GM21528 (cell line): ENCODE results near the gene MICALL1.
"Not testable (repeated sequence)": the region's sequence is repeated elsewhere in the genome, so short reads cannot be mapped to it uniquely, and the experiment has no call there.

ENCODE experiments used
- ATAC-seq: cut with Tn5 transposase; IDR thresholded peaks from one replicate; pipeline ENCODE4 v1.9.1; 2021; ENCODE audit warnings: mild to moderate bottlenecking, moderate library complexity; ENCODE audit not compliant: unreplicated experiment, low FRiP score

MICALL1 gene

GRCh38 chr22:37926771-37927636, 20.9 kb downstream of the MICALL1 start:
- ATAC-seq = no peak

GRCh38 chr22:37927637-37927936, 21.5 kb downstream of the MICALL1 start:
- ATAC-seq = no peak

DNA sequence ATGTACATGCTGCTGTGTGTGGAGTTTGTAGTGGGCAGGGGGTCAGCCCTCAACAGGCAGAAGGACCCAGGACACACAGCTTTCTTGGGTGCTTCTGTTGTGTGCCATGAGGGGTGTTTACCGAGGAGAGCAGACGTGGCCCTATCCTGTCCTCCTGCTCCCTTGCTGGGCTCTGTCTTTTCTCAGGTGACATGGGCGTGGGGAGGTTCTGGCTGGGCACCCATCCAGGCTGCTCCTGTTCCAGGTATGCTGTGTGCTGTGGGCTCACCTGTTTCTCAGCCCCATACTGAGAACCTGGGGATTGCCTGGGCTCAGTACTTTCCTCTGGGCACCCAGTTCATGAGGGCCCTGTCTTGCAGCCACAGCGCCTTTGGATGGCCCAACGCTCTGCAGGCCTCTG, 23.3 kb downstream of the MICALL1 start:
- ATAC-seq = no peak

GRCh38 chr22:37930270-37930951, 24.3 kb downstream of the MICALL1 start:
- ATAC-seq = no peak

- no peak for ATAC-seq
Measured at GRCh38 chr22:37930952-37931440, 24.9 kb downstream of the MICALL1 start.

DNA sequence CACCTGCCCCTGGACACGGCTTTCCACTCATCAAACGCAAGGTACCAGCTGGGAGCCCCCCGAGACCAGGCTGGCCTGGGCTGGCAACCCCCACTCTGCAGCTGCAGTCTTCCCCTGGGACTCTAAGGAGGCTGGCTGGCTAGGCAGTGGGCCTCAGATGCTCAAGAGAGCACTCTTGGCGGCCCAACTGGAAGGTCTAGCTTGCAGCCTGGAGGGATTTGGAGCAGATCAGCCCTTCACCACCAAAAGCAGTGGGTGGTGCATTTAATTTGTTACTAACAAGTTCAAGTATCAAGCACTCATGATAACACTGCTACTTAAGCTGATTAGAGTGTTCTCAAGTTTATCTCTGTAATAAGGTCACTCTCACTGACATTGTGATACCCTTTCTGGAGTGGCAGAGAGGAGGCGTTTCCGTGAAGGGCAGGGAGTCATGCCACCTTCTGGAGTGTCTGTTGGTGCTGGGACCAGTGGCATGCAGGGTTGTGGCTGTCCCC, 25.8 kb downstream of the MICALL1 start:
- no peak for ATAC-seq

DNA sequence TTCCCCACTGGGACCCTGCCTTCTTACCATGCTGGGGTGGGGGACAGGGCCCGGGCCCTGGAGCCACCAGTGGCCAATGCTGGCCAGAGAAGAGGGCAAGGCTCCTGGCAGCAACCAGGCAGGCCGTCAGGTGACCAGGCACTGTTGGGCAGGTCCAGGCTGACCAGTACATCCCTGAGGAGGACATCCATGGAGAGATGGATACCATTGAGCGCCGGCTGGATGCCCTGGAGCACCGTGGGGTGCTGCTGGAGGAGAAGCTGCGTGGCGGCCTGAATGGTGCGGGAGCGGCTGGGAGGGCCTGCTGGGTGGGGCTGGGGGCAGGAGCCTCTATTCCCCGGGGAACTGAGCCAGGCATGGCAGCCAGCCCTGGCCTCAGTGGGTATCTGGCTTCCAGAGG, 26.3 kb downstream of the MICALL1 start:
- no peak for ATAC-seq

DNA sequence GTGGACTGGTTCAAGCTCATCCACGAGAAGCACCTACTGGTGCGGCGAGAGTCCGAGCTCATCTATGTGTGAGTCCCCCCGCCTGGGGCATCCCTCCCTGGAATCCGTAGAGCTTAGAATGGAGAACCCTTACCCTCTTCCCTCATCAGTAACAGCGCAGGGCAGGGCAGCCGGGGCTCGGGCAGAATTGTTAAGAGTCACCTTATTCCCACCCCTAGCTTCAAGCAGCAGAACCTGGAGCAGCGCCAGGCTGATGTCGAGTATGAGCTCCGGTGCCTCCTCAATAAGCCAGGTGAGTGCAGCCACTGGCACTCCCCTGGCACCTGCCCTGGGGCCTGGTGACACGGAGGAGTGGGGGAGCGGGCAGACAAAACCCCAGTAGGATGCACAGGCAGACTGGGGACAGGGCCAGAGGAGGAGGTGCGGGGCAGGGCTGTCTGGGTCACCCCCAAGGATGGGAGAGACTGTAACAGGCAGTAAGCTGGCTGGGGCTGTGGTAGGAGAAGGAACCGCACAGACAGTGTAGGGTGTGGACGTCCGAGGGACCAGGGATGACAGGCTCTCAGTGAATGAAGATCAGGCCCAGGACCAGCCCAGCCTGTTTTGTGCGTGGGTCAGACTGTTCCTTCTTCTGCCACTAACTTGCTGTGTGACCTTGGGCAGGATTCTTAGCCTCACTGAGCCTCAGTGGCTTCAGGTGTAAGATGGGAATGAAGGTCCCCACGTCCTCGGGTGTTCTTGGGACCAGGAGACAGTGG, 26.9 kb downstream of the MICALL1 start:
- no peak for ATAC-seq

DNA sequence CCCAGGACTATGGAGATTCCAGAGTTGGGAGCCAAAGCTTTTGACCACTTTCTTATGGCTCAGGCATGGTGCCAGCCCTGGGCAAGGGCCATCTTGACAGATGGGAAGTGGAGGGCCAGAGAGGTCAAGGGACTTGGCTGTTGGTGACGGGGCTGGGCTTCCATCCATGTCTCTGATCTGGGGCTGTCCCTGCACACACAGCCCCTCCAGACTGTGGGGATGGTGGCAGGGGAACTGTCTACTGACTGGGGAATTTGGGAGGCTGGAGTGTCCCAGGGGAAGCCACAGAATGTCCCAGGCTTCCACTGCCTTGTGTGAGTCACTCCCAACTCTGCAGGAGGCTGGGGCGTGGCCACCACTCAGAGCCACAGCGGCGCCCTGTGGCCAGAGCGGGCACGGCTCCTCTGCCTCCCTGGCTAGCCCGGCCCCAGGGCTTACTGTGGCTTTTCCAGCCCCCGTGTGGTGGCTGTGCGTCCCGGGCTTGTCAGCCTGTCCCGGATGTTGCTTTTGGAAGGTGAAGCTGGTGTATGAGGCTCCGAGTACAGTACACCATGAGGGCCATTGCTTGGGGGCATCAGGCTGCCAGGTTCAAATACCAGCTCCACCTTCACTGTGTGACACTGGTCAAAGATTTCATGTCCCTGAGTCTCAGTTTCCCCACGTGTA, 27.7 kb downstream of the MICALL1 start:
- no peak for ATAC-seq

DNA sequence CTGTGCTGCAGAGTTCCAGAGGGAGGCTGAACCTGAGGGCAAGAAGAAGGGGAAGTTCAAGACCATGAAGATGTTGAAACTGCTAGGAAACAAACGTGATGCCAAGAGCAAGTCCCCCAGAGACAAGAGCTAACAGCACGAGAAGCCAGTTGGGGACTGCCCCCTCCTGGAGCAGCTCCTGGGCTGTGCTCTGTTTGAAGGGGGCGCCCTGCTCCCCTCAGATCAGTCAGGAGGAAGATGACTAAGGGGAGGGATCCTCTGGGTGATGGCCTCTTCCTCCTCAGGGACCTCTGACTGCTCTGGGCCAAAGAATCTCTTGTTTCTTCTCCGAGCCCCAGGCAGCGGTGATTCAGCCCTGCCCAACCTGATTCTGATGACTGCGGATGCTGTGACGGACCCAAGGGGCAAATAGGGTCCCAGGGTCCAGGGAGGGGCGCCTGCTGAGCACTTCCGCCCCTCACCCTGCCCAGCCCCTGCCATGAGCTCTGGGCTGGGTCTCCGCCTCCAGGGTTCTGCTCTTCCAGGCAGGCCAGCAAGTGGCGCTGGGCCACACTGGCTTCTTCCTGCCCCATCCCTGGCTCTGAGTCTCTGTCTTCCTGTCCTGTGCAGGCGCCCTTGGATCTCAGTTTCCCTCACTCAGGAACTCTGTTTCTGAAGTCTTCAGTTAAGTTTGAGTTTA, 34.7 kb downstream of the MICALL1 start:
- ATAC-seq = no peak

DNA sequence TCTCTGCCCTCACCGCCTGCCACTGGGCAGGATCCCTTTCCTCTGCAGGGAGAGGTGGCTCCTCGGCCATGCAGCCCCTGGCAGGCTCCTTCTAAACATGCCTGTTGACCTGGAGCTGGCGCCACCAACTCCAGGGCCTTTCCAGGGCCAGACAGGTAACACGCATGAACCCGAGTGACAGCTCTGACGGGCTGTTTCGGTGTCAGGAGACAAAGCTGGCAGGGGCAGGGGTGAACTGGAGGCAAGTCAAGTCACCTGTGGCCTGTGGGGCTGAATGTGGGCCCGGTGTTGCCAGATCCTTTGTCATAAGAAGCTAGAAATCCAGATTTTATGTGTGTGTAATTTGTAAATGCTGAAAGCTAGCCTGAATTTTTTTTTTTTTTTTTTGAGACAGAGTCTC, 36.0 kb downstream of the MICALL1 start:
- ATAC-seq = no peak

- ATAC-seq = no peak
Measured at GRCh38 chr22:37943136-37943824, 37.2 kb downstream of the MICALL1 start.

GRCh38 chr22:37943825-37944198, 37.7 kb downstream of the MICALL1 start:
- ATAC-seq = no peak

GRCh38 chr22:37944423-37944822, 38.3 kb downstream of the MICALL1 start:
- ATAC-seq = not testable (repeated sequence)

- not testable (repeated sequence) for ATAC-seq
Measured at GRCh38 chr22:37947142-37947795, 41.2 kb downstream of the MICALL1 start.

DNA sequence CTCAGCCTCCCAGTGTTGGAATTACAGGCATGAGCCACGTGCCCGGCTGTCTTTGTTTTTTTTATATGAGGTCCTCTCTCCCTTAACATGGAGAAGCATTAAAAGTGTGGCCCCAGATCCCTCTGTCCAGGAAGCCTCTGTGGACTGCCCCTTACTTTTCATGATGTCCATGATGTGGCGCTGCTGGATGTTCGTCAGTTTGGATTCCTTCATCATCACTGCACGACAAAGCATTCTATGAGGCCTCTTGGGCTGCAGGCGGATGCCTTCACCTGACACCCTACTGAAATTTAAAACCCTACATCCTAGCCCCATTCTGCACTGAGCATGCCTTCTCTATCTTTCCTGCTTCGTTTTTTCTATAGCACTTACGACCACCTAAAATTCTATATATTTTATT, 45.2 kb downstream of the MICALL1 start:
- no peak for ATAC-seq

DNA sequence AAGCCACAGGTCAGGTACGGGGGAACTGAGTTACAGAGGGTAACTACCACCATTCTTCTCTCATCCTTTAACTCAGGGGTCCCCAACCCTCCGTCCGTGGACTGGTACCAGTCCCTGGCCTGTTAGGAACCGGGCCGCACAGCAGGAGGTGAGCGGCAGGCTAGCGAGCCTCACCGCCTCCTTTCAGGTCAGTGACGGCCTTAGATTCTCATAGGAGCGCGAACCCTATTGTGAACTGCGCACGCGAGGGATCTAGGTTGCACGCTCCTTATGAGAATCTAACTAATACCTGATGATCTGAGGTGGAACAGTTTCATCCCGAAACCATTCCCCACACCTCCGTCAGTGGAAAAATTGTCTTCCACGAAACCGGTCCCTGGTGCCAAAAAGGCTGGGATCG, 46.5 kb downstream of the MICALL1 start:
- not testable (repeated sequence) for ATAC-seq

DNA sequence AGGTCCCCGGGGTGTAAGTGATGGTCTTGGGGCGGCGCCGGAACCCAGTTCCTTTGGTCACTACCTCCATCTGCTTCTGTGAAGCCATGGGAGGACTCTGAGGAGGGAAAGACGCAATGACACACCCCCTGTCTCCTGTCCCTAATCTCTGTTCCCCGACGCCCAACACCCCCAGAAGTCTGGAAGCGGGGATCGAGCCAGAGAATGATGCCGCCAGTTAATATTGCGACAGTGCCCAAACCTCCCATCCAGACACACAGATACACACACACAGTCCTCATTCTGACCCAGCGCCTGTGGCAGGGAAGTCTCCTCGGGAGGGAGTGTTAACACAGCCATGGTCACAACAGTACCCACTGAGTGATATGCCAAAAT, 47.0 kb downstream of the MICALL1 start:
- ATAC-seq = peak; percentile 12
